Measurements from ENCODE around the gene PIK3IP1. TPM values are rescaled to one million over a fixed set of nuclear protein-coding genes. Genes with fewer than 3 reads are reported as not detected.

Gene PIK3IP1
- total RNA-seq, 1 experiment from 2014 or later = 3.7 TPM

- Histone ChIP-seq H3K27me3 (no peaks in the 10 kb centered on the region), H3K36me3 (peaks cover 20% of the 10 kb centered on the region), H3K9me3 (no peaks in the 10 kb centered on the region), H3K4me3 (no peak overlapping the region)
- no peak for DNase-seq
These were observed 18.3 kb downstream of the PIK3IP1 start for GRCh38 chr22:31274017-31274416.

GRCh38 chr22:31272522-31273446 is 19.5 kb downstream of the PIK3IP1 start:
- DNase-seq = peak; percentile 15
- peaks cover 20% of the 10 kb centered on the region for H3K36me3 ChIP-seq

GRCh38 chr22:31271485-31271884 is 20.8 kb downstream of the PIK3IP1 start:
- H3K27me3 ChIP-seq = no peaks in the 10 kb centered on the region
- H3K4me3 ChIP-seq = no peak overlapping the region
- peaks cover 20% of the 10 kb centered on the region for H3K36me3 ChIP-seq
- DNase-seq = no peak
- H3K9me3 ChIP-seq = no peaks in the 10 kb centered on the region

More at GRCh38 chr22:31272522-31273446, 19.5 kb downstream of the PIK3IP1 start:
- no peaks in the 10 kb centered on the region for H3K27me3 ChIP-seq
- H3K9me3 ChIP-seq = no peaks in the 10 kb centered on the region
- H3K4me3 ChIP-seq = no peak overlapping the region

- Histone ChIP-seq H3K4me3 (no peak overlapping the region), H3K36me3 (peaks cover 20% of the 10 kb centered on the region), H3K9me3 (no peaks in the 10 kb centered on the region), H3K27me3 (no peaks in the 10 kb centered on the region)
- no peak for DNase-seq
These were observed 21.3 kb downstream of the PIK3IP1 start for GRCh38 chr22:31271026-31271425.

- Histone ChIP-seq H3K9me3 (no peaks in the 10 kb centered on the region), H3K36me3 (peaks cover 15% of the 10 kb centered on the region), H3K4me3 (no peak overlapping the region), H3K27me3 (no peaks in the 10 kb centered on the region)
- DNase-seq = no peak
These were observed 22.3 kb downstream of the PIK3IP1 start for GRCh38 chr22:31269892-31270579.

GRCh38 chr22:31268281-31268680 is 24.0 kb downstream of the PIK3IP1 start:
- H3K36me3 ChIP-seq = peaks cover 10% of the 10 kb centered on the region

GRCh38 chr22:31263896-31264640 is 28.2 kb downstream of the PIK3IP1 start:
- Histone ChIP-seq H3K27me3 (no peaks in the 10 kb centered on the region), H3K9me3 (no peaks in the 10 kb centered on the region), H3K4me3 (no peak overlapping the region), H3K36me3 (no peaks in the 10 kb centered on the region; the same call in 1 of the 2 replicates)
- no peak for DNase-seq

More at GRCh38 chr22:31268281-31268680, 24.0 kb downstream of the PIK3IP1 start:
- Histone ChIP-seq H3K9me3 (no peaks in the 10 kb centered on the region), H3K27me3 (no peaks in the 10 kb centered on the region), H3K4me3 (no peak overlapping the region)
- no peak for DNase-seq

- Histone ChIP-seq H3K4me3 (no peak overlapping the region), H3K9me3 (no peaks in the 10 kb centered on the region), H3K27me3 (no peaks in the 10 kb centered on the region), H3K36me3 (no peaks in the 10 kb centered on the region; the same call in 1 of the 2 replicates)
- DNase-seq = no peak
These were observed 29.8 kb downstream of the PIK3IP1 start for GRCh38 chr22:31262312-31263133.

- Histone ChIP-seq H3K9me3 (no peaks in the 10 kb centered on the region), H3K27me3 (no peaks in the 10 kb centered on the region), H3K4me3 (no peak overlapping the region), H3K36me3 (no peaks in the 10 kb centered on the region)
- no peak for DNase-seq
These were observed 31.8 kb downstream of the PIK3IP1 start for GRCh38 chr22:31260474-31260856.

GRCh38 chr22:31259798-31260473 is 32.4 kb downstream of the PIK3IP1 start:
- no peak for DNase-seq
- Histone ChIP-seq H3K4me3 (no peak overlapping the region), H3K9me3 (no peaks in the 10 kb centered on the region), H3K36me3 (no peaks in the 10 kb centered on the region), H3K27me3 (no peaks in the 10 kb centered on the region)

GRCh38 chr22:31253949-31254348 is 38.3 kb downstream of the PIK3IP1 start:
- DNase-seq = no peak
- H3K27me3 ChIP-seq = no peaks in the 10 kb centered on the region
- no peak overlapping the region for H3K4me3 ChIP-seq
- H3K36me3 ChIP-seq = no peaks in the 10 kb centered on the region
- H3K9me3 ChIP-seq = no peaks in the 10 kb centered on the region

- H3K4me3 ChIP-seq = no peak overlapping the region
- DNase-seq = no peak
- H3K9me3 ChIP-seq = no peaks in the 10 kb centered on the region
- no peaks in the 10 kb centered on the region for H3K36me3 ChIP-seq
- no peaks in the 10 kb centered on the region for H3K27me3 ChIP-seq
These were observed 41.3 kb downstream of the PIK3IP1 start for GRCh38 chr22:31250740-31251600.

GRCh38 chr22:31248965-31249958 is 43.0 kb downstream of the PIK3IP1 start:
- DNase-seq = no peak
- H3K27me3 ChIP-seq = no peaks in the 10 kb centered on the region
- H3K4me3 ChIP-seq = no peak overlapping the region
- H3K36me3 ChIP-seq = no peaks in the 10 kb centered on the region
- H3K9me3 ChIP-seq = no peaks in the 10 kb centered on the region

Measured in MG63 (cell line).